LNCAP (cell line): Measurements from ENCODE around the gene RBM5.

Source experiments
- TF ChIP-seq, protein P1 (sequence below): fragments of 450-650 bp; IDR thresholded peaks from 2 replicates; pipeline ENCODE4 v1.5.1; 2017; ENCODE audit warnings: mild to moderate bottlenecking

The RBM5 gene

GRCh38 chr3:50164984-50165909 is 76.5 kb downstream of the RBM5 start:
- TF ChIP-seq, protein P1, sequence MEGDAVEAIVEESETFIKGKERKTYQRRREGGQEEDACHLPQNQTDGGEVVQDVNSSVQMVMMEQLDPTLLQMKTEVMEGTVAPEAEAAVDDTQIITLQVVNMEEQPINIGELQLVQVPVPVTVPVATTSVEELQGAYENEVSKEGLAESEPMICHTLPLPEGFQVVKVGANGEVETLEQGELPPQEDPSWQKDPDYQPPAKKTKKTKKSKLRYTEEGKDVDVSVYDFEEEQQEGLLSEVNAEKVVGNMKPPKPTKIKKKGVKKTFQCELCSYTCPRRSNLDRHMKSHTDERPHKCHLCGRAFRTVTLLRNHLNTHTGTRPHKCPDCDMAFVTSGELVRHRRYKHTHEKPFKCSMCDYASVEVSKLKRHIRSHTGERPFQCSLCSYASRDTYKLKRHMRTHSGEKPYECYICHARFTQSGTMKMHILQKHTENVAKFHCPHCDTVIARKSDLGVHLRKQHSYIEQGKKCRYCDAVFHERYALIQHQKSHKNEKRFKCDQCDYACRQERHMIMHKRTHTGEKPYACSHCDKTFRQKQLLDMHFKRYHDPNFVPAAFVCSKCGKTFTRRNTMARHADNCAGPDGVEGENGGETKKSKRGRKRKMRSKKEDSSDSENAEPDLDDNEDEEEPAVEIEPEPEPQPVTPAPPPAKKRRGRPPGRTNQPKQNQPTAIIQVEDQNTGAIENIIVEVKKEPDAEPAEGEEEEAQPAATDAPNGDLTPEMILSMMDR, result no peak

- TF ChIP-seq, protein P1, result no peak
These were observed 77.3 kb downstream of the RBM5 start for GRCh38 chr3:50165910-50166538.

DNA sequence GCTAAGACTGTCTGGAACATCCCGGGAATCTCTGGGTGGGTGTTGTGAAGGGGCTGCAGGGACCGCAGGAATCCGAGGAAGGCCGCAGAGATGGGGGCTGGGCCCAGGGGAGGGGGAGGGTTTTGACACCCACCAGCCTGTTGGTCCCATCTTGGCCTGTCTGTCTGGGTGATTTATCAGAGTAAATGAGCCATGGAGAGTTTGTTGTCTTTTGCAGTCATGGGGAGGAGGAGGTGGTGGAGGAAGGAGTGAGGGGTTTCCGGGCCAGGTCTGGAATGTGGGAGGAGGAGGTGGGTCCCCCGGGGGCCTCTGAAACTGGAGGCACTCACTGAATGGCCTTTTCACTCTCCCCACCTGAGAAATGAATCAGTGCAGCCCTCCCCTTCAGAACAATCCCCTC is 77.9 kb downstream of the RBM5 start:
- TF ChIP-seq, protein P1, result no peak

DNA sequence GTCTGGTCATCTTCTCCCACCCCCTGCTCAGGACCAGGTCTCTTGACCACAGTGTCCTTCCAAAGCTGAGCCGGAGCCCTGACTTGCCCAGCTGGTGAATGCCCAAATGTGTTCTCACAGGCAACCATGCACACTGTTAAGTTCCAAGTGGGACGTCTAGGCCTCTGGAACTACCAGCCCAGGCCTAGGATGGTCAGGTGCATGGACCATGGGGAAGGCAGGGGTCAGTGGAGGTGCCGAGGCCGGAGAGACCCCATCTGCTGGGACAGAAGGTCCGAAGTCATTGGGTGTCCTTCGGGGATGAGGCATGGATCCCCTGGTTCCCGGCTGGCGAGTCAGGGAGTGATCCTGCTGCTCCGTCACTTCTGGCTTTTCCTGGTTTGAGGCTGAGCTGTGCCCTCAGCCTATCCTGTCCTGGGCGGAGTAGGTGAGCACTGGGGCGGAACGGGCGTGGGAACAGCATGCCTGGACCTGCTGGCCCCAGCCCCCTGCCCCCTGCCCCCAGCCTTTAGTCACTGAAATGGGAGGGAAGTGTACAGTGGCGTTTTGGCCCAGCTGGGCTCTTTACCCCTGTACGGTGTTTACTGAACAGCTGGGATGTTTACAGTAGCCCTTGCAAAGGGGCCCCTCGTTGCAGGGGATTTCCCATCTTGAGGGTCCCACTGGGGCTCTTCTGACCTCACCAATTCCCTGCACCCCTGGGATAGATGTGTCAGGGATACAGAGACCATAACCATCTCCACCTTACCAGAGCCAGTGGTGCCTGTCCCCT is 78.5 kb downstream of the RBM5 start:
- TF ChIP-seq, protein P1, result no peak

DNA sequence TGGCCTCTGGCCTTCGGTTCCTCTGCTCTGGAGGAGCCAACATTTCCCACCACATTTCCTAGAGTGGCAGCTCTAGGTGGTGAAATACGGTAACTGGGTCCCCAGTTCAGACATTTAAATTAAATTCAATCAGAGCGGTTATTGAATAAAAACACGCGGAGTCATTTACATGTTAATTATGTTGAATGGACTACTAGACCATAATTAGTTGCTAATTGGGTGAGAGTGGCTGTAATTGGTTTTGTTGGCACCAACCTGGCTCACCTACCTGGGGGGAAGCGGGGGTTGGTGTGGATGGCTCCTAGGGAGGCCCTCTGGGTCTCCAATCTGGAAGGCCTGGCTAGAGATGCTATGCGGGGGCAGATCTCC is 79.1 kb downstream of the RBM5 start:
- TF ChIP-seq, protein P1, result no peak

DNA sequence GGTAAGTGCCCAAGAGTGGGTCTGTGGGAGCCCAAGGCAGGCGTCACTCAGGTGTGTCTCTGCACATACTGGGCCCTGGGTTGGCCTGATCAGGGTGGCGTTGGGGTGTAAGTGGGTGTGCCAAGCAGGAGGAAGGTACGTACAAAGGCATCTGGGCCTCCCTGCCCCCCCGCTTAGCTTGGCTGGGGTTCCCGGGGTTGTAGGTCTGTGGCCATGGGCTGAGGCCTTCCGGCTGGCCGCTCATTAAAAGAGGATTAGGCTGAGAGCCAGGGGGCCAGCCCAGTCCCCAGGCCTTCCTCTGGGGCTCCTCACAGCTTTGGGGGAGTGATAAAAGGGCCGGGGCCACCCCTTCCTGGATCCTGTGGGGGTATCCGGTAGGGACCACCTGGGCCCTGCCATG is 79.7 kb downstream of the RBM5 start:
- TF ChIP-seq, protein P1, result no peak
